HT1080 (cell line): ENCODE data around the gene C9orf85. TPM values are rescaled to one million over a fixed set of nuclear protein-coding genes. Genes with fewer than 3 reads are reported as not detected.
"Not testable (repeated sequence)": the region's sequence is repeated elsewhere in the genome, so short reads cannot be mapped to it uniquely, and the experiment has no call there.

ENCODE experiments used
- DNase-seq: peaks from one replicate; pipeline ENCODE4 v3.0.0-alpha.2; 2015; ENCODE audit warnings: low read depth
- total RNA-seq: library from RNA; depleted of rRNA; stranded (reverse); fragments of >200 nt; shearing (Covaris generic); gene quantifications from 2 replicates; pipeline ENCODE4 v1.2.3, GENCODE V29; 2014

C9orf85 gene
- total RNA-seq, 1 experiment from 2014 or later, result 19.4 TPM

GRCh38 chr9:71937898-71938297, 26.5 kb downstream of the C9orf85 start:
- DNase-seq, result no peak

GRCh38 chr9:71941060-71941568, 29.7 kb downstream of the C9orf85 start:
- DNase-seq, result no peak

GRCh38 chr9:71941998-71942567, 30.6 kb downstream of the C9orf85 start:
- DNase-seq, result no peak

- DNase-seq, result no peak
These were observed 33.4 kb downstream of the C9orf85 start for GRCh38 chr9:71944754-71945375.

- not testable (repeated sequence) for DNase-seq
These were observed 43.2 kb downstream of the C9orf85 start for GRCh38 chr9:71954652-71955051.

- DNase-seq, result no peak
These were observed 44.0 kb downstream of the C9orf85 start for GRCh38 chr9:71955300-71955915.

- no peak for DNase-seq
These were observed 50.9 kb downstream of the C9orf85 start for GRCh38 chr9:71962328-71962727.

- DNase-seq, result not testable (repeated sequence)
These were observed 52.1 kb downstream of the C9orf85 start for GRCh38 chr9:71963471-71963996.

GRCh38 chr9:71965403-71965802, 54.0 kb downstream of the C9orf85 start:
- no peak for DNase-seq

GRCh38 chr9:71966601-71967000, 55.2 kb downstream of the C9orf85 start:
- no peak for DNase-seq

GRCh38 chr9:71968541-71969090, 57.2 kb downstream of the C9orf85 start:
- no peak for DNase-seq

- DNase-seq, result no peak
These were observed 64.4 kb downstream of the C9orf85 start for GRCh38 chr9:71975833-71976232.

GRCh38 chr9:71977003-71977402, 65.6 kb downstream of the C9orf85 start:
- DNase-seq, result no peak

- DNase-seq, result no peak
These were observed 69.1 kb downstream of the C9orf85 start for GRCh38 chr9:71980266-71981190.

GRCh38 chr9:71981944-71982343, 70.5 kb downstream of the C9orf85 start:
- DNase-seq, result no peak

GRCh38 chr9:71984403-71984802, 73.0 kb downstream of the C9orf85 start:
- DNase-seq, result peak; percentile 4

- DNase-seq, result no peak
These were observed 73.4 kb downstream of the C9orf85 start for GRCh38 chr9:71984831-71985281.

- DNase-seq, result no peak
These were observed 74.0 kb downstream of the C9orf85 start for GRCh38 chr9:71985297-71985911.

- no peak for DNase-seq
These were observed 75.5 kb downstream of the C9orf85 start for GRCh38 chr9:71986900-71987299.
